Loucy (cell line): ENCODE data around the gene KIF23.

Experiments used
- CTCF ChIP-seq: fragments of 200-600 bp; sonication (generic); conservative IDR thresholded peaks from 2 replicates; pipeline ENCODE4 v1.5.1; 2014; ENCODE audit warnings: mild to moderate bottlenecking, antibody characterized with exemption, low read length
- EZH2phosphoT487 ChIP-seq: fragments of 200-600 bp; IDR thresholded peaks from 2 replicates; pipeline ENCODE4 v1.6.1; 2018; ENCODE audit warnings: antibody characterized with exemption, mild to moderate bottlenecking, moderate library complexity, borderline replicate concordance

GRCh38 chr15:69450968-69451695, 37.0 kb downstream of the KIF23 start:
- no peak for TF ChIP-seq CTCF
- no peak for TF ChIP-seq EZH2phosphoT487
